GM18526 (cell line): ENCODE measurements around the gene SLC39A11.

Experiments used
- POLR2A ChIP-seq: IDR thresholded peaks from 3 replicates; pipeline ENCODE4 v1.6.1; 2011; ENCODE audit not compliant: insufficient read length; ENCODE audit errors: extremely low read depth

SLC39A11 gene

DNA sequence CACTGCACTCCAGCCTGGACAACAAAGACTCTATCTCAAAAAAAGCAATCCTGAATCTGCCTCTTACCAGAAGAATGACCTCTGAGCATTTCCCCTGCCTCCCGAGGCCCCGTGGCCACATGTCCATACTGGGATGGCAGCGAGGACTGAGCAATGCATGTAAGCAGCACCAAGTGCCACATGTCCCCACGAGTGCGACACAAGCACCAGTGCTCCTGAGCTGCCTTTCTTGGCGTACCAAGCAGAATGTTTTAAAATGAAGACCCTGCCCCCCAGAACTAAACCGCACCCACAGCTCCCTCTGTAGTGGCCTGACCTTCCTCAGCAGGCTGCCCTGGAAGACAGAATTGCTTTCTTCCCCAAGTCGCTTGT, 373.3 kb downstream of the SLC39A11 start:
- no peak for TF ChIP-seq POLR2A

DNA sequence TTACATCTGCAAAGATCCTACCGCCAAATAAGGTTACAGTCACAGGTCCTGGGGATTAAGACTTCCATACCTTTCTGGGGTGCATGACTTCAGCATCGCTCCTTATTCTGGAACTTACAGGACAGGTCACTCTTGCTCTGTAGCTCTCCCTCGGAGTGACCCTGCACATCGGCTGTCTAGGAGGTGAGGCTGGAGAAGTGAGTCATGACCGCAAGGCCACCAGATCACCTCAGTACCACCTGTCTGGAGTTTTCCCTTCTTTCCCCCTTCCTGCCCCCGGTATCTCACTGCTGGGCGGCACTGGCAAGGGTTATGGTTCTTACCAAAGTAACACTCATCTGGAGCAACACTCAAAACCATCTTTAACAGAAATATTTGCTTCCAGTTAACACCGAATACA, 374.8 kb downstream of the SLC39A11 start:
- TF ChIP-seq POLR2A = no peak

DNA sequence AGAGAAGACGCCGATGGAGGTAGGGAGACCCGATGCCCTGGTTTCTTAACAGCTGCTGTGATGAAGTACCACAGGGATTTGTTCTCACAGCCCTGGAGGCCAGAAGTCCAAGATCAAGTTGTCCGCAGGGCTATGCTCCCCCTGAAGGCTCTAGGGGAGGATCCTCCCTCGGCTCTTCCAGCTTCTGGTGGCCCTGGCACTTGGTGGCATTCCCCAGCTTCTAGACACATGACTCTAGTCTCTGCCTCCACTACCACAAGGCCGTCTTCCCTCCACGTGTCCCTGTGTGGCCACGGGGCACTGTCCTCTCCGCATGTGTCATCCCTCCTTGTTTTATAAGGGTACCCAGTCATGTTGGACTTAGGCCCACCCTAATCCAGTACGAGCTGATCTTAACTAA, 375.2 kb downstream of the SLC39A11 start:
- TF ChIP-seq POLR2A = no peak

DNA sequence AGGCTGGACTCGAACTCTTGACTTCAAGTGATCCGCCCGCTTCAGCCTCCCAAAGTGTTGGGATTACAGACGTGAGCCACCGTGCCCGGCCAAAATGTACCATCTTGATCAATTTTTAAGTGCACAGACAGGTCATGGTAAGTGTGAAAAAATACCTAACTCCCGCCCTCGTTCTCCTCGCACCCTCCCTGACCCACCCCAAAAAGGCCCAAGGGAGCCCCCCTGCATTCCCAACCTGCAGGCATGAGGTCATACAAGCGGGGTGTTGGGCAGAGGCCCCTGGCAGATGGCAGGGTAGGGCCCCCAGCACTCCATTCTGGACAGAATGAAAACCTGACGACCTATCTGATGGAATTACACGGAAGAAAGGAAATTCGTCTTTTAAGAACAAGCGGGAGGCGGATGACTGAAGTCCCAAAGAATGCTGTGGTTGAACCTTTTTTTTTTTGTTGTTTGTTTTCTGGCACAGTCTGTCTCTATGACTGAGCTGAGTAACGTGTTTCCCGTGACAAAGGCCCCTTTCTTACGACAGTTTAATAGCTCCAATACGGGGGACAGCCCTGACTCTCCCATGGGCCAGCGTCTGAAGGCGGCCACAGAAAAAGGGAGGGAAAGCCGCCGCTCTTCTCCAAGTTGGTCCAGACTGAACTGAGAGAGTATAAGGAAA, 376.4 kb downstream of the SLC39A11 start:
- TF ChIP-seq POLR2A = no peak

DNA sequence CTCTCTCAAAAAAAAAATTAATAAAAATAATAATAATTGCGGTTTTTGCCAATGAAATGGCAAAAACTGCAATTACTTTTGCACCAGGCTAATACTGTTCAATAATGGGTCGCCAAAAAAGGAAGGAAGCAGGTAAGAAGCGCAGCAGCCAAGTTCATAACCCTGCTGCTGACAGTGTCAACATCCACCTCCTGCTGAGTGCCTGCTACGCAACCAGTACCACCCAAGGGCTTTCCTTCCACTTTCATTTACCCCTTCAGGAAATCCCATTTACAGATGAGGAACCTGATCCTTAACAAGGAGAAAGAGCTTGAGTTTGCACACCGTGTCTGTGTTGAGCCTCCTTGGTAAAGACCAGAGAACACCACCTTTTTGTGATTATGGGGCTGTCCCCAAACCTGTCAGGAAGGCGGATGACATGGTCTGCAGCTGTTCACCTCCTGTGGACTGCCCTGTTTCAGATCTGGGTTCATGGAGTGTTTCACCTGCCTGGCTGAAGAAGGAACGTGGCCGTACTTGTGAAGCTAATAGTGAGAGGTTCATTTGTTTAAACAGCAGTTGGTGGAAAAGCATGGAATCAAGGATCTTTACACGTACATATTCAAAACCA, 378.0 kb downstream of the SLC39A11 start:
- no peak for TF ChIP-seq POLR2A

DNA sequence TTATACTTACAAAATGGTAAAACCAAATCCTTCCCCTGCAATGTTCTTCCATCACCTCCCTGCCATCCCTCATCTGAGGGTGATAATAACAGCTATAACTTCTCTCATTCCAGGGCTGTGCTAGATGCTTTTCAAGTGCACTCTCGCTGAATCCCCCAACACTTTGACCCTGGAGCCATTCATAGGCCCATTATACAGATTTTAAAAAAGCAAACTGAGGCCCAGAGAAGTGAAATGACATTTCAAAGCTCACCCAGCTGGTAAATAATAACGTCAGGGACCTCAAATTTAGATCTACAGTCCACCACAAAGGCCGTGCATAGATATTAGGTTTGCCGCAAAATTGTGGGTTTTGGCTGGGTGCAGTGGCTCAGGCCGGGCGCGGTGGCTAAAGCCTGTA, 378.8 kb downstream of the SLC39A11 start:
- no peak for TF ChIP-seq POLR2A

DNA sequence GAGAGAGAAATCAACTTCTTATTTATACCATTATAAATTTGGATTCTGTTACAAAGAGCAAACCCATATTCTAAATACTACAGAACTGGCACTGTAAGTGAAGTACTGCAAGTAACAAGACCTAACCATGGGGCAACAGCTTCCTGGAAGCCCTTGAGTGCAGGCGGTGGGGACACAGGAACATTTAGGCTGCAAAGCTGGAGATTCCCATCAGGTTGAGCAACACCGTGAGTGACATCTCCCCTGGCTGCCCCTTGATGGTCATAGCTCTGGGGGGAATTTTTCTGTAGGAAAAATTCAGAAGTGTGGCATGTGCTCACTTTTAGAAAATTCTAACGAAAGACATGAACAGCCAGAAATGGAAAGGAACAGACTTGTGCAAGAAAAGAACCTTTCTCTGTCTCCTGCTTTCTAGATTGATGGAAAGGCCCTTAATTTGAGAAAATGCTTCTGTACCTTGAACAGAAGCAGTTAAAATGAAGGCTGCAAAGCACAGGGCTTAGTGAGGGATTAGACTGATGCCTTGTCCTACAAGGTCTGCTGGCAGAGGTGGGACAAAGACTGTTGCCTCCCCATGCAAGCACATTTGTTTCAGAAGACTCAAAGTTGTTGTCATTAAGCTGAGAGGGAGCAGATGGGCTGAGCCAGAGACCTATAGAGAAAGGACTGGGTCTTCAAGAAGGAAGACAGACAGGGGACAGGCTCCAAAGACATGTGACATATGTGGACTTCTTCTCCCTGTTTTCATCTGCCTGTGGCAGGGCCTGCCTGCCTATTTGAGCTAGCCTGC, 380.8 kb downstream of the SLC39A11 start:
- no peak for TF ChIP-seq POLR2A

DNA sequence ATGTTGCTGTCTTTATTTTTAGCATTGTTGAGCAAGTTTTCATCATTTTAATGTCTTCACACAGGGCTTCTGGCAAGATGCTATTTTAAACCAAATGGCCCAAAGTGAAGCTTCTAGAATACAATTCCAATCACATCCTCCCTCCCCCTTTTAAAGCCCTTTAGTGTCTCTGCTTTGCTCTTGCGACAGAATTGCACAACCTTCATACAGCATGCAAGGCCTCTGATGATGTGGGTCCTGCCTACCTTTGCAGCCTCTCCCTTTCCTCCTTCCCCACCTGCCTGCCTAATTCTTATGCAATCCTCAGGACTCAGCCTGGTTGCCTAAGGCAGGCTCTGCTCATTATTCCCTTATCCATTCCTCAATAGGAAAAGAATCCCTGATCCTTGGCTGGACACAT, 381.7 kb downstream of the SLC39A11 start:
- no peak for TF ChIP-seq POLR2A

DNA sequence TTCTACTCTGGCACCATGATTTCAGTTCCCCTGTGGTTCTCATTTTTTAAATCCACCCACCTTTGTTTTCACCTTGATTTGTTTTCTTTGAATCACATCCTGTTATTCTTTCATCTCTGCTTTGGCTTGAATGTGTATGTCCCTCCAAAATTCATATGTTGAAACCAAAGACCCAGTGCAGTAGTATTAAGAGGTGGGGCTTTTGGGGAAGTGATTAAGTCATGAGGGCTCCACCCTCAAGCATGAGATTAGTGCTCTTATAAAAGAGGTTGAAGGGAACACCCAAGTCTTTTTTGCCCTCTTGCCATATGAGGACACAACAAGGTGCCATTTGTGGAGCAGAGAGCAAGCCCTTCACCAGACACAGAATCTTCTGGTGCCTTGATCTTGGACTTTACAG, 382.3 kb downstream of the SLC39A11 start:
- TF ChIP-seq POLR2A = no peak

DNA sequence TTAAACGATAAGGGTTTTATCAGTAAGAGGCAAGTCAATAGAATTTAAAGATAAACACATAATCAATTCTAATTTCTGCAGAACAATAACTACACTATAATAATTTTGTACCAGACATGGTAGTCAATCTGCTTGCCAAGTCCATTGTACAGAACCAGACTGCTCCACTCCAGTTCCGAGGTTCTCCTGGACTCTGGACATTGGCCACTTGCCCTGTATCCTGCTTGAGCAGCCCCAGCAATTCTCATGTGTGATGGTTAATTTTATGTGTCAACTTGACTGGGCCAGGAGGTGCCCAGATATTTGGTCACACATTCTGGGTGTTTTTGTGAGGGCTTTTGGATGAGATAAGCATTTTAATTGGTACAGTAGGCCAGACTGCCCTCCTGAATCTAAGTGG, 384.6 kb downstream of the SLC39A11 start:
- TF ChIP-seq POLR2A = no peak

DNA sequence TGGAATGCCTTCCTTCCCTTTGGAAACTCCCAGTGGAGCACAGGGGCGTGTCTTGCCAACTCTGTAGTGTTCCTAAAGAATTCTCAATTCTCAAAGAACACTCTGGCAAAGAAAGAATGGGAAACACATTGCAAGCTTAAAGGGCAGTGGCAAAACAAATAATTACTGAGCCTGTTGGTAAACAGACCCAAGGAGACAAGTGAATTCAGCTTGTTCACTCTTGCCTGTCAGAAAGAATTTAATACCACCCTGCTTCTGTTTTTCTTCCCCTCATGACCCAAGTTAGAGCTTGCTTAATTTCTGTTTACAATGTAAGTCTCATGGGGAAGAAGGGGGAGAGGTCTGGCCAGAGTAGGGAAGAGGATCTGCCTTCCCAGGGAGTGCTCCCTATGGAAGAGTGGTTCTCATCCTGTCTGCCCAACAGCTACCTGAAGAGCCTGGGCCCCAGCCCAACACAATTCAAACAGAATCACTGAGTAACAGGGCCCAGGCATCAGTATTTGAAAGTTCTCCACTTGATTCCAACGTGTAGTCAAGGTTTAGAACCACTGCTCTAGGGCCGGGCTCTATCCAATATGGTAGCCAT, 386.0 kb downstream of the SLC39A11 start:
- no peak for TF ChIP-seq POLR2A

DNA sequence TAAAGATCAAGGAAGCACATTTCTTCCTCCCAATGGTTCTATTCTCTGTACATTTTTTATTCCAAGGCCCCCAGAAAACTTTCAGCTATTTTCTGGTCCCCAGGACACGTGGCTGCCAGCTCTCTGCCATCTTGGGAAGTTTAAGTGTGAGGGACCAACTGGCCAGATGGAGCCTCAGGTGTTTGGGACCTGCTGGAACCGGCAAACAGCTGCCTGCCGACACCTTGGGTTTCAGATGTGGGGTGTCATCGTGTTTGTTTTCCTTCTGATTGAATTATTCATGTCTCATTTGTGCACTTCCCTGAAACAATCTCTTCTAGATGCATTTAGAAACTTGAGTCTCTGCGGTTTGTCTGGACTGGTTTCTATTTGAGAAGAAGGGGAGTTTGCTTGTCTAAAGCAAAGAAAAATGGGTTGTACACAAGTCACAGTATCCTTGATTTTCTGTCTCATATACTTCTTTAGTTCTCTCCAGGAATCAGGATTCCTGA, 386.5 kb downstream of the SLC39A11 start:
- no peak for TF ChIP-seq POLR2A

DNA sequence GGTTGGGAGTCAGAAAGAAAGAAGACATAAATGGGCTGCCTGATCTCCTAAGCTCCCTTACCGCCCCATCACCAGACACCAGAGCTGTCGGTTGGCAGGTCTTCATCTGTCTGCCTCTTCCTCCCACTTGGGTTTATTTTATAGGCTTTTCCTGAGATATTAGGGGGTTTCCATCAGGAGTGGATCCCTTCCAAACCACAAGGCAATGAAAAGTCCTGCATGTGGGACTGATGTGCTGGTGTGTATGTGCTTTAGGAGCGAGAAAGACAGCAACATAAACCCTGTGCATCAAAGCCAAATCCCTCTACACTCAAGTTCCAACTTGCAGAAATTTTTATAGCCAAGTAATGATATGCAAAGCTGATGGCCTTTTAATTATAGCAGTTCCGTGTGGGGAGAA, 389.5 kb downstream of the SLC39A11 start:
- no peak for TF ChIP-seq POLR2A

DNA sequence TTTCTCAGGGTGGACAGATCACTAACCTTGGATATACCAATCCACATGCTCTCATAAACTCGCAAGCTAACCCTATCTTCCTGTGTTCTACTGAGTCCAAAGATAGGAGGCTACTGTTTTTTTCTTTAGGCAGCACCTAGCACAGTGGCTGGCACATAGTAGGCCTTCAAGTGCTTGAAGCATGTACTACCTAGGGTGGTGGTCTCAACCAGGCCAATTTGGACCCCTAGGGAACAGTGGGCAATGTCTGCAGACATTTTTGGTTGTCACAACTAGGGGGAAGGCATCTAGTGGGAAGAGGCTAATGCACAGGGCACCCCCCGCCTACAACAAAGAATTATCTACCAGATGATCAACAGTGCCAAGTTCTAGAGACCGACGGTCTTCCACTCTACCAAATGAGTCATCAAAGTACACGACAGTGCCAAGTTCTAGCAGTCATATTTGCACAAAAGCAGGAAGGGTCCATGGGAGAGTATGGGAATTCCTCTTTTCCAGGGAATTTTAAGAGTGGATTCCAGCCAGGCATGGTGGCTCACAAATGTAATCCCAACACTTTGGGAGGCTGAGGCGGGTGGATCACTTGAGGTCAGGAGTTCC, 390.3 kb downstream of the SLC39A11 start:
- TF ChIP-seq POLR2A = no peak

DNA sequence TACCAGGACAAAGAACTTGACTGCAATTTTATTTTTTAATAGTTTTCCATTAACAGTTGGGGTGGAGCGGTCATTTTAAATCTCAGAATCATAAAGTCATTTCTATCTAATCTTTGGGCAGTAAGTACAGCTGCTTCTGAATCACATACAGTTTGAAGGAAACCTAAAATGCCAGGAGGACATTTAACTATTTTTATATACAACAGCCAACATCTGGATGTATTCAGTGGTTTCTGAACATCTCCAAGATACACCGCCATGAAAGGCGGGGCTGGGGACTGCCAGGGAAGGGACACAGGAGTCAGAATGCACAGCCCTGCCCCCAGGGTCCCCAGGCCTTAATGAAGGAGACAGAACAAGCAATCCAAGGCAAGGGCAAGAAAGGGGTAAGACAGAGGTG, 392.3 kb downstream of the SLC39A11 start:
- TF ChIP-seq POLR2A = no peak

DNA sequence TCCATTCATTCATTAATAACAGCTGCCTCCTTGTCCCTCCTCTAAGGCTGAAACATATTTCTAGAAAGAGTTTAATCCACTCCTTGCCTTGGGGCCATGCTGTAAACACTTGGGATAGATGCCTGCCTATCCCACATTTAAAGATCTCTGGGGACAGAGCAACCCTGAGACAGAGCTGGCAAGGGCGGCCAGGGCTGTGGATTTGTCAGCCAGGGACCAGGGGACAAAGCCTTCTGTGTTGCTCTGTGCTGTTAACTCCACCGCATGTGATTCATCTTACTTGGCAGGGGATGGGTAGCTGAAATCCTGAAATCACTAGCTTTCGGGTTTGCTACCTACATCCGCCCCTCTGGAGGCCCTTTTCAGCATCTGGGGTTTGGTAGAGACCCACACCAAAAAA, 392.9 kb downstream of the SLC39A11 start:
- no peak for TF ChIP-seq POLR2A

DNA sequence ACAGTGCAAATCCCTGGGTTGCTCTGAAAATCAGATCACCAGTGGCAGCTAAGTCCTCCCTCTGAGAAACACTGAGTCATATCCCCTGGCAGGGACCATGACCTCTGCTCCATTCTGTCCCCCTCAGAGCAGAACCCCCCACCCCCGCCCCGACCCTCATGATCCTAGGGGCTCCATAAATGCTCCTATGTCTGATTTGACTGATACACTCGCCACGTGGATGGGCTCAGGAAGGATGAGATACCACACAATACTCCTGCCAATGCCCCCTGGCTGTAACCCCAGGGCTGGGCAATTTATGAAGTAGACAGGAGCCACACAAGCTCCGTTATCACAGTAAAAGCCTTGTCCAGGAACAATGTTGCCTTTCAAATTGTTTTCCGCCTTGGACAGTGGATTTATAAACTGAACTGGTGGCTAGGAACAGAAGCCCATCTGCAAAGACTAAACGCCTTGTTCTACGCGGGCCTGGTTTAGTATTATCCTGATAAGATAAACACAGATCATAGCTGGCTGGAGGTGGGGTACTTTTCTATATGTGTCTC, 394.8 kb downstream of the SLC39A11 start:
- no peak for TF ChIP-seq POLR2A
